Mesendoderm (in vitro differentiated cells): Measurements from ENCODE around the gene DSCAML1. TPM values are rescaled to one million over a fixed set of nuclear protein-coding genes. Genes with fewer than 3 reads are reported as not detected.

Experiments used
- DNase-seq: peaks from one replicate; pipeline ENCODE4 v3.0.0; 2013
- H2AK5ac ChIP-seq: 2 replicates; pipeline ENCODE4 v1.6.1; 2013; ENCODE audit warnings: low read length, inconsistent platforms
- H2BK120ac ChIP-seq: 2 replicates; pipeline ENCODE4 v1.6.1; 2013; ENCODE audit warnings: low read depth, mild to moderate bottlenecking, low read length, moderate library complexity, mixed read lengths
- H2BK15ac ChIP-seq: replicated peaks from 2 replicates; pipeline ENCODE4 v1.6.1; 2013; ENCODE audit warnings: low read depth, mild to moderate bottlenecking, moderate library complexity
- H2BK5ac ChIP-seq: 2 replicates; pipeline ENCODE4 v1.6.1; 2013; ENCODE audit warnings: low read length, inconsistent platforms
- H3K18ac ChIP-seq: 2 replicates; pipeline ENCODE4 v1.6.1; 2013; ENCODE audit warnings: mild to moderate bottlenecking, low read length, mixed read lengths
- H3K23ac ChIP-seq: one replicate; pipeline ENCODE4 v1.6.1; 2013; ENCODE audit warnings: low read length
- H3K27ac ChIP-seq: 2 replicates; pipeline ENCODE4 v1.5.1; 2013; ENCODE audit warnings: low read depth, mild to moderate bottlenecking, inconsistent platforms, low read length, moderate library complexity
- H3K27me3 ChIP-seq: 2 replicates; pipeline ENCODE4 v1.6.1; 2013; ENCODE audit warnings: low read length, control low read depth, mild to moderate bottlenecking, inconsistent platforms; ENCODE audit not compliant: insufficient read depth, poor library complexity
- H3K36me3 ChIP-seq: 2 replicates; pipeline ENCODE4 v1.6.1; 2013; ENCODE audit warnings: low read length, inconsistent platforms; ENCODE audit not compliant: control insufficient read depth, insufficient read depth
- H3K4ac ChIP-seq: one replicate; pipeline ENCODE4 v1.6.1; 2013; ENCODE audit warnings: low read depth, mild to moderate bottlenecking, low read length, moderate library complexity
- H3K4me1 ChIP-seq: 2 replicates; pipeline ENCODE4 v1.6.1; 2013; ENCODE audit warnings: low read depth, low read length, inconsistent platforms; ENCODE audit not compliant: control insufficient read depth
- H3K4me2 ChIP-seq: 2 replicates; pipeline ENCODE4 v1.6.1; 2013; ENCODE audit warnings: low read length
- H3K4me3 ChIP-seq: 2 replicates; pipeline ENCODE4 v1.5.1; 2013; ENCODE audit warnings: mild to moderate bottlenecking, low read length
- H3K56ac ChIP-seq: one replicate; pipeline ENCODE4 v1.6.1; 2013; ENCODE audit warnings: low read length
- H3K79me1 ChIP-seq: 2 replicates; pipeline ENCODE4 v1.6.1; 2013; ENCODE audit warnings: low read length, inconsistent platforms
- H3K79me2 ChIP-seq: 2 replicates; pipeline ENCODE4 v1.6.1; 2013; ENCODE audit warnings: mild to moderate bottlenecking, low read length; ENCODE audit not compliant: control insufficient read depth, insufficient read depth
- H3K9ac ChIP-seq: 2 replicates; pipeline ENCODE4 v1.6.1; 2013; ENCODE audit warnings: low read length, inconsistent platforms
- H4K5ac ChIP-seq: one replicate; pipeline ENCODE4 v1.6.1; 2013; ENCODE audit warnings: low read length
- H4K8ac ChIP-seq: one replicate; pipeline ENCODE4 v1.6.1; 2013; ENCODE audit warnings: low read depth, mild to moderate bottlenecking, control low read depth, low read length, moderate library complexity
- WGBS: extraction: QIAGEN DNeasy Blood & Tissue Kit; methylation state at CpG from one replicate; pipeline ENCODE4 v1.1.7; 2013; ENCODE audit warnings: low lambda C conversion rate, missing lambda C conversion rate; ENCODE audit not compliant: insufficient coverage; ENCODE audit errors: extremely low coverage; 5-methylcytosine and 5-hydroxymethylcytosine counted together
- polyA plus RNA-seq, 2 experiments: library from polyadenylated mRNA; stranded (reverse); fragments of 200-250 nt; gene quantifications; one replicate each; pipeline ENCODE4 v1.2.3, GENCODE V29; 2013

The DSCAML1 gene
- polyA plus RNA-seq (2013, experiment 1 of 2) = 0.06 TPM
- 0.11 TPM for polyA plus RNA-seq (2013, experiment 2 of 2)

DNA sequence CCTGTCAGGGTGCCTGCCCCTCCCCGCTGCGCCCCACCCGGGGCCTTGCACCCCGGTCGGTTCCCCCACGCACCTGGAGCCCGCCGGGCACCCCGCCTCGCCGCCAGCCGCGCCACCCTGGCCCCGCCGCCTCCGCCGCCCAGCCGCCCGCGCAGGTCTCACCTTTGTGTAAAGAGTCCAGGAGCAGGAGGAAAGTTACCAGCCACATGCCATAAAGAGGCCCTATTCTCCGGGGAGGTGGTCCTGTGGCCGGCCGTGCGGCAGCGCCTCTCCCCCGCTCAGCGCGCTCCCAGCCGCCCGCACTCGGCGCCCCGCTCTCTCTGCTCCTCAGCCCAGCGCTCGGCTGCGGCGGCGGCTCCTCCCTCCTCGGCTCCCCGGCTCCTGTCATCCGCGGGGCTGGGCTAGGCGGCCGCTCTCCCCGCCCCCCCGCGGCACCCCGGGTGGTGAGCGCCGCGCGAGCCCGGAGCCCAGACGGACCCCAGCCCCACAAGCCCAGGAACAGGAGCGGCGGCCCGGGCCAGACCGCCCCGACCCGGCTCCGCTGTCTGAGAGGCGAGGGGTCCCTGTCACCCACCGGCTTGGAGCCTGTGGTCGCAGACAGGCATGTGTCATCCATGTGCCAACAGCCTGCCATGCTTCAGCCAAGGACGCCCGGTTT is at the start of gene DSCAML1:
Gene DSCAML1, minus strand, starts transcription at position 345 of the 658 bp plus-strand sequence. Its CDS starts 137 bp downstream, at position 208.
- no peak within 1 kb of the TSS for H3K27ac ChIP-seq
- H4K8ac ChIP-seq = no peak within 1 kb of the TSS
- no peak within 1 kb of the TSS for H3K4ac ChIP-seq
- H3K23ac ChIP-seq = no peak within 1 kb of the TSS
- no peak within 1 kb of the TSS for H3K18ac ChIP-seq
- no peak within 1 kb of the TSS for H2BK15ac ChIP-seq
- H3K4me2 ChIP-seq = peak within 1 kb of the TSS; percentile 73
- peak within 1 kb of the TSS; percentile 34 for H3K9ac ChIP-seq
- H3K36me3 ChIP-seq = no peaks in the 10 kb centered on the region
- H4K5ac ChIP-seq = no peak within 1 kb of the TSS
- no peaks in the 10 kb centered on the region for H3K79me1 ChIP-seq
- no peak within 1 kb of the TSS for H3K4me3 ChIP-seq
- peak; percentile 27 for DNase-seq
- WGBS = no CpG with 5 or more reads among the region's 66 CpGs
- peak within 1 kb of the TSS; percentile 64 for H3K56ac ChIP-seq
- H2BK120ac ChIP-seq = no peak within 1 kb of the TSS
- no peaks in the 10 kb centered on the region for H3K4me1 ChIP-seq
- no peak within 1 kb of the TSS for H2BK5ac ChIP-seq
- no peaks in the 10 kb centered on the region for H3K79me2 ChIP-seq
- peaks cover 33% of the 10 kb centered on the region for H3K27me3 ChIP-seq
- no peak within 1 kb of the TSS for H2AK5ac ChIP-seq

- no peak overlapping the region for H3K9ac ChIP-seq
- H3K56ac ChIP-seq = no peak overlapping the region
- H3K4me2 ChIP-seq = no peak overlapping the region
- no peaks in the 10 kb centered on the region for H3K79me2 ChIP-seq
- no peak overlapping the region for H3K18ac ChIP-seq
- H4K8ac ChIP-seq = no peak overlapping the region
- no peak overlapping the region for H2BK15ac ChIP-seq
- H2BK5ac ChIP-seq = no peak overlapping the region
- no peak overlapping the region for H3K4ac ChIP-seq
- WGBS = no CpG with 5 or more reads among the region's 9 CpGs
- no peak overlapping the region for H3K27ac ChIP-seq
- no peak overlapping the region for H3K23ac ChIP-seq
- no peaks in the 10 kb centered on the region for H3K4me1 ChIP-seq
- no peaks in the 10 kb centered on the region for H3K27me3 ChIP-seq
- DNase-seq = peak; percentile 60
- no peak overlapping the region for H2AK5ac ChIP-seq
- no peaks in the 10 kb centered on the region for H3K36me3 ChIP-seq
- no peak overlapping the region for H2BK120ac ChIP-seq
- no peak overlapping the region for H3K4me3 ChIP-seq
- H4K5ac ChIP-seq = no peak overlapping the region
- no peaks in the 10 kb centered on the region for H3K79me1 ChIP-seq
Observed at GRCh38 chr11:117843666-117844484, 46.9 kb upstream of the DSCAML1 start.

DNA sequence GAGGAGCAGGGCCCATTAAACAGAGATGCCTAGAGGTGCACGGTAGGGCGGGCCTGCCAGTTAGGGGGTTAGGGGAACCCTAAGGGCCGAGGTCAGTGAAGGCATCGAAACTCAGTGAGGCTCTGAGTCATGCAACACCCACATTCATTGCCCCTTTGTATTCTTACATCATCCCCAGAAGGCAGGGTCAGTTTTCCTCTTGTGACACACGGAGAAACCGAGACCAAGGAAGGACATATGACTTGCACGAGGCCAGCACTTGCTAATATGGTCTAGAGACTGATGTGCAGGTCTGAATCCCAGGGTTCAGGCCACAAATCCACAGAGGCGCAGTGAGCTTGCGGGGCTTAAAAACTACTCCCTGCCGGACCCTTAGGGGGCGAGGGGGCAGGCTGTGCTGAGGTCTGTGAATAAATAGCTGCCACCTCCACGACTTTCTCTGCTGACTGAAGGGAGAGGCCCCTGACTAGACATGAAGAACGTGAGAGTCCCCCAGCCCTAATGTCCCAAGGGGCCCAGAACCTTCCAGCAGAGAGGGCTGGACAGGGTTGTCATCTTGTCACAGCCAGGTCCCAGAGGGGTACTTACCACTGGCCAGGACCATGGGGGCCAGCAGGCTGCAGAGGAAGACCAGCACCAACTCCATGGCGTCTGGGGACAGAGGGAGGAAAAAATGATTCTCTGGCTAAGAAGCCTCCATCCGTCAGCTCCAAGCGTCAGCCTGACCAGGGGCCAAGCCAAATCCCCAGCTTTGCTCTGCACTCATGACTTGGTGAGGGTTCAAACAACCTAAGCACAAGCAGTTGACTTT is 45.3 kb upstream of the DSCAML1 start:
- H3K36me3 ChIP-seq = no peaks in the 10 kb centered on the region
- no peak overlapping the region for H2AK5ac ChIP-seq
- no peak overlapping the region for H3K4me2 ChIP-seq
- no peak overlapping the region for H2BK15ac ChIP-seq
- no peak overlapping the region for H3K18ac ChIP-seq
- no peak for DNase-seq
- no peak overlapping the region for H4K5ac ChIP-seq
- H2BK5ac ChIP-seq = no peak overlapping the region
- no peaks in the 10 kb centered on the region for H3K79me1 ChIP-seq
- no peak overlapping the region for H4K8ac ChIP-seq
- H3K23ac ChIP-seq = no peak overlapping the region
- H2BK120ac ChIP-seq = no peak overlapping the region
- H3K4me1 ChIP-seq = no peaks in the 10 kb centered on the region
- H3K27ac ChIP-seq = no peak overlapping the region
- H3K9ac ChIP-seq = no peak overlapping the region
- no CpG with 5 or more reads among the region's 16 CpGs for WGBS
- no peaks in the 10 kb centered on the region for H3K79me2 ChIP-seq
- H3K56ac ChIP-seq = no peak overlapping the region
- no peak overlapping the region for H3K4ac ChIP-seq
- no peaks in the 10 kb centered on the region for H3K27me3 ChIP-seq
- no peak overlapping the region for H3K4me3 ChIP-seq

DNA sequence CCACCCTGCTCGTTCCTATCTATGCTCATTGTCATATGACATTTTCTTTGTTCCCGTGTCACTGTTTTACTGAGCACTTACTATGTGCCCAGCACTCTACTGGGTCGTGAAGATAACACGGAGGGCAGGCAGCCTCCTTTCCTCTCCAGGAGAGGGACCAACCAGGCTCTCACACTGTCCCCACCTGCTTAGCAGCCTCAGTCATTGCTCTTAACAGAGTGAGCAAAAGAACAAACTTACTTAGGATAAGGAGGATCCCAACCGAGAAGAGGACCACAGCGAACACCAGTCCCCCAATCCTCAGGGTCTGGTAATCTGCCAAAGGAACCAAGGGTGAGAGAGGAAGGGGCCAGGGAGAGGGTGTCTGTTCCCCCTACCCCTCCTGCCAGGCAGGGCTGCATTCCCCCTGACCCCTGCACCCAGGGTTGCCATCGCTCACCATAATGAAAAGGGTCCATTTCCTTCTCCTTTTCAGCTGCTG is 44.6 kb upstream of the DSCAML1 start:
- Histone ChIP-seq H3K4ac (no peak overlapping the region), H4K5ac (no peak overlapping the region), H3K23ac (no peak overlapping the region), H3K79me2 (no peaks in the 10 kb centered on the region), H3K18ac (no peak overlapping the region), H3K27ac (no peak overlapping the region), H2BK15ac (no peak overlapping the region), H2BK5ac (no peak overlapping the region), H3K36me3 (no peaks in the 10 kb centered on the region), H2AK5ac (no peak overlapping the region), H4K8ac (no peak overlapping the region), H2BK120ac (no peak overlapping the region), H3K56ac (no peak overlapping the region), H3K27me3 (no peaks in the 10 kb centered on the region), H3K79me1 (no peaks in the 10 kb centered on the region), H3K4me1 (no peaks in the 10 kb centered on the region), H3K4me2 (no peak overlapping the region), H3K9ac (no peak overlapping the region), H3K4me3 (no peak overlapping the region)
- WGBS = no CpG with 5 or more reads among the region's 7 CpGs
- no peak for DNase-seq

- WGBS = no CpG with 5 or more reads among the region's 11 CpGs
- Histone ChIP-seq H3K4me1 (no peaks in the 10 kb centered on the region), H3K4me3 (no peak overlapping the region), H2BK5ac (no peak overlapping the region), H3K79me2 (no peaks in the 10 kb centered on the region), H2BK15ac (no peak overlapping the region), H4K8ac (no peak overlapping the region), H3K56ac (no peak overlapping the region), H3K79me1 (no peaks in the 10 kb centered on the region), H4K5ac (no peak overlapping the region), H2BK120ac (no peak overlapping the region), H3K23ac (no peak overlapping the region), H3K27me3 (no peaks in the 10 kb centered on the region), H3K9ac (no peak overlapping the region), H2AK5ac (no peak overlapping the region), H3K18ac (no peak overlapping the region), H3K36me3 (no peaks in the 10 kb centered on the region), H3K27ac (no peak overlapping the region), H3K4ac (no peak overlapping the region), H3K4me2 (no peak overlapping the region)
- DNase-seq = no peak
Observed at GRCh38 chr11:117840881-117841550, 44.0 kb upstream of the DSCAML1 start.
